H54 (cell line): ENCODE results near the gene CHRND.

ENCODE experiments used
- DNase-seq: peaks from one replicate; pipeline ENCODE4 v3.0.0; 2011; ENCODE audit warnings: low spot score, mixed read lengths; ENCODE audit not compliant: insufficient read length
- FAIRE-seq: peaks from 3 replicates; lab custom pipeline; 2011; peaks lifted over from hg19 to GRCh38; lab: Jason Lieb, UNC
- POLR2A ChIP-seq: IDR thresholded peaks from 2 replicates; pipeline ENCODE4 v1.6.1; 2011; ENCODE audit warnings: low read depth, mild to moderate bottlenecking, low read length

Gene CHRND

DNA sequence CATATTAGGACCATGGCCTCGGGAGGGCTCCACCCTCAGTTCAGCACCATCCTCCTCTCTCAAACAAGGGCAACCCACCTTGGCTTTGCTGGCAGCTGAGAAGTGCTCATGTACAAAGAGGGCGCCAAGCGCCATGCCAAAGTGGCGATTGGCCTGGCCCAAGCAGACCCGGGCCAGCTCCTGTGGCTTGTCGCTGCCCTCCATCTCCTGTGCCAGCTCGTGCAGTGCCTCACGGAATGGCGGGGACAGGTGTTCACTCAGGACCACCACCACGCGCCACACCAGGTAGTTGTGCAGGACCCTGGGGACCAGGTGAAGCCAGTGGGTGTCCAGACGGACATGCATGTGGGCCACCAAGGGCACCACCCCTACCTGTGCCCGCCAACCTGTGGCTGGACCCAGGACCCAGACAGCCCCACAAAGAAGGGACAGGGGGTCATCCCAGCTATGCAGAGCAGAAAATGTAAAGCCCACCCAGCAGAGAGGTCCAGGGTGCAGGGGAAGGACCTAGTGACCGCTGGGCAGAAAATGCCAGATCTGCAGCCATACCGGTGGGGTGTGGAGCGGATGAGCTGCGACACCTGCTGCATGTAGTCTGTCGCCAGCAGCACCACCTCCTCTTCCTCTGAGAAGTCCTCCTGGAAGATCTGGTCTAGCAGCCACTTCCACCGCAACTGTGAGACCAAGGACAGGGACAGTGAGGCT lies 41.9 kb upstream of the CHRND start:
- DNase-seq (no peak), FAIRE-seq (no peak)
- no peak for TF ChIP-seq POLR2A

- DNase-seq = no peak
- no peak for TF ChIP-seq POLR2A
- no peak for FAIRE-seq
Observed at GRCh38 chr2:232484628-232485347, 41.2 kb upstream of the CHRND start.

- TF ChIP-seq POLR2A = no peak
- DNase-seq (no peak), FAIRE-seq (no peak)
Observed at GRCh38 chr2:232485348-232485756, 40.6 kb upstream of the CHRND start.

DNA sequence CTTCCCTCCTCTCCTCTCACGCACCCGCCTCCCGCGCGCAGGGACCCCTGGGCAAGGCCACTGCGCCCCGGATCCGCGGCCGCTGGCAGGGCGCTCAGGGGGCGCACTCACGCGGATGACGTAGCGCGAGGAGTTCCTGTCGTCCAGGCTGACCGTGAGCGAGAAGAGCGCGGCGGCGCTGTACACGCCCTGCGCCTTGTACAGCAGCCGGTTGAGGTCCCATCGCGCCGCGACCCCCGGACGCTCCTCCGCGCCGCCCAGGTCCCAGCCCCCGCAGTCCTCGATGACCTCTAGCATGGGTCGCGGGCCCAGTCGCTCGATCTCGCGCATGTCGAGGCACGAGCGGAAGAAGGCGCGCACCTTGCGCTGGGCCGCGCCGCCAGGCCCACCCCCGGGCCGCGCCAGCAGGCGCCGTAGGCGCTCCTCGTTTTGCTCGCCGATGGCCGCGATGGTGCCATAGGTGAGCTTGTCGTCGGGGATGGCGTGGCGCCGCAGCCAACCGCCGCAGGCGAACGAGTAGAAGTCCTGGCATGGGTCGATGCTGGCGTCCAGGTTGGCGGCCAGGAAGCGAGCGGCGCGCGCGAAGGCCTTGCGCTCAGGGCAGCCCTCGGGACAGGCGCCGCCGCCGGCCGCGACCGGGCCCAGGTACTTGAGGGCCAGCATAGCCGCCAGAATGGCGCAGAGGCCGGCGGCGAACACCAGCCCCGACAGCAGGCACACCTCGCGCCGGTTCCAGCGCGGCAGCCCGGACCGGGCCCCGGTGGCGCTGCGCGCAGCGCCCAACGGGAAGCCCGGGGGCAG lies 40.0 kb upstream of the CHRND start:
- no peak for DNase-seq
- no peak for FAIRE-seq
- TF ChIP-seq POLR2A = no peak

DNA sequence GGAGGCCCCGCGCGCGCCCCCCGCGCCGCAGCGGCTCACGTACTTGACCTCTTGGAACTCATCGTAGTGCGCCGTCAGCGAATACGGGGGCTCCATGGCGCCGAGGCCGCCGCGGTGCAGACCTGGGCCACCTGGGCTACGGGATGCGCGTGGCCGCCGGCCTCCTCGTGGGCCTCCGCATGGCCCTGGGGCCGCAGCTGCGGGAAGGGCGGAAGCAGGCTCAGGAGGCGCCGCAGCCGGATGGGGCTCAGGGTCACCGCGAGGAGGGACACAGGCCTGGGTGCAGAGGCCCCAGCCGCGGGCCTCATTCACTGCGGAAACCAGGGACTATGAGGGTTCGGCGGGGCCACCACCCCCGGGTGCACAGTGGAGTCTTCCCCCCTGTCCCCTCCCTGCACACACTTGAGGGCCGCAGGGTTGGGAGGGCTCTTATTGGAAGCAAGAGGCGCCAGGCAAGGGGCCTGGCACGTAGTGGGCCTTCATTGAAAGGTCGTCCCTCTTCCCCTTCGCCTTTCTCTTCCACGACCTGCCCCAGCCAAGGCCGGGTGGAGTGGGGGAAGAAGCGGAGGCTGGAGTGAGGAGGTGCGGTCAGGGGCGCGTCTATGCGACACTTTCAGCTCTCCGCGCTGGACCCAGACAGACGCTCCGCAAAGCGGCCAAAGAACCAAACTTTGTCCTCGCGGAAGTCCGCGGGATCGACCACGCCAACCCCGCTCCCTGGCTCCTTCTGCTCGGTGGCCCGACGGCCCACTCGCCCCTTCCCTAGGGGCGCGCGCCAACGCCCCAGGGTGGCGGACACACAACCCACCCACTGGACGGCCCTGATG lies 39.2 kb upstream of the CHRND start:
- no peak for TF ChIP-seq POLR2A
- FAIRE-seq = no peak

DNA sequence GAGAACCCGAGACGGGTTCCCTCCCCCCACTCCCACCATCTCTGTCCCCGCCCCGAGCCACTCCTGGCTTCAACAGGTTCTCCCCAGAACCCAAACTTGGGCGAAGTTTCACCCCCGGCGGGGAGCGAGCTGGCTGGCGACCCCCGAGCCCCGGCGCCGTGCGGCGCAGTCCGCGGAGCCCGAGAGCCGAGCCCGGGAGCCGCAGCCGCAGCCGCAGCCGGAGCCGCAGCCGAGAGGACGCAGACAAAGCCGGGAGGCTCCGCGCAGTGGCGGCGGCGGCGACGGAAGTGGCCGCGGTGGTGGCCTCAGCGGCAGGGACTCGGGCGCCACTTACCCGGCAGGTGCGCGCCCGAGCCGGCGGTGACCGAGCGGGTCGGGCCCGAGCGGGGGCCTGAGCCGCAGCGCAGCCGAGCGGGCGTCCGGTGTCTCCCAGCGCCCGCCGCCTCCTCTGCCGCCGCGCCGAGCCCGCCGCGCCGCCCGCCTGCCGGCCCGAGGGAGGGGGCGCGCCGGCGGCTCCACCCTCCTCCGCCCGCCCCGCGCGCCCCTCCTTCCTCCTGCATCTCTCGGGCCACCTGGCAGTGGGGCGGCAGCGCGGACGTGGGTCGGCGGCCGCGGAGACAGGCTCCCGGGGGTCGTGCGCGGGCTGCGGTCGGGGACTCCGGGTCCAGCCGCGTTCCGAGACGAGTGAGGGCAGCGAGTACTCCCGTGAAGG lies 38.4 kb upstream of the CHRND start, which contains the start of gene ECEL1:
Gene ECEL1, minus strand, starts transcription at position 450 of the 712 bp plus-strand sequence. CDS start 1,181 bp downstream, outside the sequence.
- no peak for FAIRE-seq
- no peak for TF ChIP-seq POLR2A

More for the DNA sequence above, 39.2 kb upstream of the CHRND start:
- DNase-seq = no peak

GRCh38 chr2:232488097-232488711 lies 37.8 kb upstream of the CHRND start:
- DNase-seq (no peak), FAIRE-seq (no peak)
- no peak for TF ChIP-seq POLR2A

More for the DNA sequence above, 38.4 kb upstream of the CHRND start, which contains the start of gene ECEL1:
- no peak for DNase-seq

- no peak for TF ChIP-seq POLR2A
- DNase-seq = no peak
- no peak for FAIRE-seq
Observed at GRCh38 chr2:232488721-232489300, 37.1 kb upstream of the CHRND start.

DNA sequence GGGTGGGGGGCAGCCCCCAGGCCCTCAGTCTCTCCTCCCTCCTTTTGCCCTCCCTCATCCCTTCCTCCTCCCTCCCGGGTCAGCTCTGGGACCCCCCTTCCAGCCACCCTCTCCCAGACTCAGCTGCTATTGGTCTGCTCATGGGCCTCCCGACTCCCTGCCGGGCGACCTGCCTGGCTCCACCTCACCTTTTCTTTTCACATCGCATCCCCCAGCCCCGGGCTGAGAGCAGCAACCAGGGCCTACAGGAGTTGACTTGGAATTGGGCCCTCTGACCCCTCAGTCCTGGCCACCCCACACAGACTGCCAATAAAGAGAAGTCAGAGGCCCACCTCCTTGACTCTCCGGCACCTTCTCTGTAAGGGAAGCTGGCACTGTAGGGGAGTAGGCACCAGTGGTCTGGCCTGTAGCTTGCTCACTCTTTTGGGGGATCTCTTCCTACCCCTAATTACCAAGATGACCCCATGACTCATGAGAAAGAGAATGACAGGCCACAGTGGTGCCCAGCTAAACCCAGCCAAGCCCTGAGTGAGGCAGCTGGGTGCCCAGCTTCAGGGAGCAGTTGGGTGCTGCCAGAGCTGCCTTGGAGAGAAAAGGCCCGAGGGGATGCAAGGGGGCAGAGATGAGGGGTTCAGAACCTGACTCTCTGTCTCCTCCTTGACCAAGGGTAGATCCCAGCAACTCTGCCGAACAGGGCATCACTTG lies 36.3 kb upstream of the CHRND start:
- no peak for TF ChIP-seq POLR2A
- FAIRE-seq (no peak), DNase-seq (no peak)

GRCh38 chr2:232490221-232491138 lies 35.5 kb upstream of the CHRND start:
- no peak for FAIRE-seq
- no peak for TF ChIP-seq POLR2A
- no peak for DNase-seq

- DNase-seq (no peak), FAIRE-seq (no peak)
- TF ChIP-seq POLR2A = no peak
Observed at GRCh38 chr2:232491139-232491780, 34.7 kb upstream of the CHRND start.
